CMK (cell line): ENCODE data around the gene SMG6.
"Not testable (repeated sequence)": the region's sequence is repeated elsewhere in the genome, so short reads cannot be mapped to it uniquely, and the experiment has no call there.

Experiments
- DNase-seq: peaks from one replicate; pipeline ENCODE4 v3.0.0-alpha.2; 2010; ENCODE audit warnings: low read depth

SMG6 gene

GRCh38 chr17:2304931-2305330 is 1.3 kb upstream of the SMG6 start:
- no peak for DNase-seq

DNA sequence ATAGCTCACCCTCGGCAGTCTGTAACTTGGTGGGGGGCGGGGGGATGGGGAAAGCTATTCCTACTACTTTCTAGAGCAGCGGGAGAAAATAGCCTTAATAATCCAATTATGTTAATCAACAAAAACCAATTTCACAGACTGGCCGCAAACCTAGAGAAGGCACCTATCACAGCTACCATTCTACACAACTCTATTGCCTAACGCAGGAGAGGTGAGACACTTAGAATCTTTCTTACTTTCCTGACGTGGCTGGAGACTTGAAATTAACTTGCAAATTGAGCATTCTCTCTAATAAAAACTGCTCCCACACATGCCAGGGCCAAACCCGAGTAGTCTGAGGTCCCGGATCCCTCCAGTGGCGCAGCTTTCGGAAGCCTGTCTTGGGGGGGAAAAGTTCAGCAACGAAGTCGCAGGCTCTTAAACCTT is 794 bp downstream of the SMG6 start:
- no peak for DNase-seq

DNA sequence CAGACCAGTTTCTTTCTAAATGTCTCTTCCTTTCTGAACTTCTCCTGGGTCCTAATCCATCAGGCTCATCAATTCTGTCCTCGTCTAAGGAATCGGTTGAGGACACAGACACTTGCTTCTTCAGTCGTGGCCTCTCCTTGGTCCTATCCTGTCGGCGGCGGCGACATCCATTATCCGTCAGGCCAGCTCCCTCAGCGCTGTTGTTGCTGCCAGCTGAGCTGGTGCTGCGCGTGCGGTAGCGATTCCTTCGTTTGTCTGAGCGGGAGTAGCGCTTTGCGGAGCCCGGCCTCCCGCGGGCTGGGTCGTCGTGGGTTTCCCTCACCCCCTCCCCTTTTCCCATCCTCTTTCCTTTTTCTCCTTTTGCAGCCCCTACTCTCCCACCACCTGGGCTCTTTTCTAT is 3.8 kb downstream of the SMG6 start:
- DNase-seq: no peak

DNA sequence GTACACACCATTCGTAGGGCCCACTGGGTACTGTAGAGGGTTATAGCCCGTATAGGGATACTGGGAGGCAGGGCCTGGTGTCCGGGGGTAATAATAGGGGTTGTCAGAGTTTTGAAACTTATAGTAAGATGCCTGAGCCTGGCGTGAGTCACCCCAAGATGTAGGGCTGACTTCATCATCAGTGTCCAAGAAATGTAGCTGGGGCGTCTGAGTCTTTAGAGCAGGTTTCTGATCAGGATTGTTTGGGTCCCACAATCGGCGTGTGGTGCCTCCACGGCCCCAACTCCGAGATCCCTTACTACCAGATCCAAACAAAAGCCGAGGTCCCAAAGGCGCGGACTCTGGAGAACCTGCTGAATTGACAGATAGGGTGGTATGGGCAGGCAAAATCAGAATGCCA is 4.4 kb downstream of the SMG6 start:
- no peak for DNase-seq

- no peak for DNase-seq
Measured at GRCh38 chr17:2297023-2297422, 6.6 kb downstream of the SMG6 start.

GRCh38 chr17:2295575-2295974 is 8.0 kb downstream of the SMG6 start:
- DNase-seq: no peak

DNA sequence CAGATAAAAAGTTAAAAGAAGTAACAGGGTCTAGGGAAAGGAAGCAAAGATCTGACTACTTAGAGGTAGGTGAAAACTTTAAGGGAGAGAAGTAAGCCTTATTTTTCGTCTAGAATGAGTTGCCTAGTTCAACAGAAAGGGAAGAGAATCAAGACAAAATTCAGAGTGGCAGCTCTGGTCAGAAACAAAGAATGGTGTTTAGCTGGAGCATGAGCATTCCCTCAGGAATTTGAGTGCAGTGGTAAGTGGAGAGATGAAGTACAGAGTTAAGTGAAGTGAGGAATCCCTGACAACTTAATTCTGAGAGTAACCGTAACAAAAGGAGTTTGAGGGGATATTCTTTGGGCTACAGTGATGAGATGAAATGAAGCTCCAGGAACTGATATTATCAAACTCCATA is 11.5 kb downstream of the SMG6 start:
- no peak for DNase-seq

- no peak for DNase-seq
Measured at GRCh38 chr17:2289878-2290478, 13.6 kb downstream of the SMG6 start.

- no peak for DNase-seq
Measured at GRCh38 chr17:2283302-2283701, 20.3 kb downstream of the SMG6 start.

GRCh38 chr17:2282297-2282873 is 21.2 kb downstream of the SMG6 start:
- DNase-seq: peak; percentile 45

- no peak for DNase-seq
Measured at GRCh38 chr17:2279707-2280106, 23.9 kb downstream of the SMG6 start.

DNA sequence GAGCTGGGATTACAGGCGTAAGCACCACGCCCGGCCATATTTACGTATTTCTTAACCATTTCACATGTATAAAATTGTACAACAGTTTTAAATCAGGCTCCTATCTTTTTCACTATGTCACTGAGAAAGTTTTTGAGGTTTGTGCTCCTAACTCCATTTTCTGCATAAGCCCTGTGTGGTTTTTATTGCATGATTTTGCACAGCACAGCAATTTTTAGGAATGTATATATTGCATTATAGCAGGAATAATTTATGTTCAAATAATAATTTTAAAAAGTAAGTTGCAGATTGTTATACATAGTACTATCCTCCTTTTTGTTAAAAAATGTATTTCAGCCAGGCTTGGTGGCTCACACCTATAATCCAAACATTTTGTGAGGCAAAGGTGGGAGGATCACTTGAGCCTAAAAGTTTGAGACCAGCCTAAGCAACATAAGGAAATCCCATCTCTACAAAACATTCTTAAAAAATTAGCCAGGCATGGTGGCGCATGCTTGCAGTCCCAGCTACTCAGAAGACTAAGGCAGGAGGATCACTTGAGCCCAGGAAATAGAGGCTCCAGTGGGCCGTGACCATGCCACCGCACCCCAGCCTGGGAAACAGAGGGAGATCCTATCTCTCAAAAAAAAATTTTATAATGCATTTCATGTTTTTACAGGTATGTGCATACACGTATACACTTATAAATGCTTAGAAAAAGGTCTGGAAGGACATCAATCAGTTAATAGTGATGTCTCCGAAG is 26.0 kb downstream of the SMG6 start:
- no peak for DNase-seq

DNA sequence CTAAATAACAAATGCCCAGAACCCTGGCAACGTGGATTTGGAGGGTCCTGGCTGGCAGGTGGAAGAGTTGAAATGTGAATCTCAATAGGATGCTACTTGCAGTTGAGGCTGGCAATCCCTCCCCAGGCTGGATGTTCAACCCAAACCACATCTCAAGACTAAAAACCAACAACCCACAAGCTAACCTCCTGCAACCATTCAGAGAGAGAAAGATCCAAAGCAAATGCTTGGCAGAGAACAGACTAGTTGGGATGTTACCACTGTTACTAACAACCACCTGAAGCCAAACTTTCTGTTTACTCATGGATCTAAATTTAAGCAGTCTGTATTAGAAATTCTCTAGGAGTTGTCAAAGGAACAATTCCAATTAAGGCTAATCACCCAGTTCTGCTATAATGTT is 27.9 kb downstream of the SMG6 start:
- DNase-seq: no peak

DNA sequence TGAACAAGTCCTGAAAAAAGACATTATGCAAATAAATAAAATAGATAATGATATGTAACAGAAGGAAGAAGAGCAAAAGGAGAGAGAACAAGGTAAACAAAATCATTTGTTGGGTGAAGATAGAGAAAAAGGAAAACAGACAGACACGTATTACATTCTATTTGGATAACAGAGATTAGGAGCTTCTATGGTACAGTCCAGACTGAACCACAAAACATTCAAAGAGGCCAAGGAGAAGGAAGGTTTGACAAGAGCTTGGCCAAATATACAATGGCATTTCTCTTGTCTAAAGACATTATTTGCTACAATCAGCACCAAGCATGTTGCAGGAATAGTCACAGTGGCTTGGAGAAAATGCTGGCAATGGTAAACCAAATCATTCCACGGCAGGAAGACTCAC is 29.2 kb downstream of the SMG6 start:
- no peak for DNase-seq

DNA sequence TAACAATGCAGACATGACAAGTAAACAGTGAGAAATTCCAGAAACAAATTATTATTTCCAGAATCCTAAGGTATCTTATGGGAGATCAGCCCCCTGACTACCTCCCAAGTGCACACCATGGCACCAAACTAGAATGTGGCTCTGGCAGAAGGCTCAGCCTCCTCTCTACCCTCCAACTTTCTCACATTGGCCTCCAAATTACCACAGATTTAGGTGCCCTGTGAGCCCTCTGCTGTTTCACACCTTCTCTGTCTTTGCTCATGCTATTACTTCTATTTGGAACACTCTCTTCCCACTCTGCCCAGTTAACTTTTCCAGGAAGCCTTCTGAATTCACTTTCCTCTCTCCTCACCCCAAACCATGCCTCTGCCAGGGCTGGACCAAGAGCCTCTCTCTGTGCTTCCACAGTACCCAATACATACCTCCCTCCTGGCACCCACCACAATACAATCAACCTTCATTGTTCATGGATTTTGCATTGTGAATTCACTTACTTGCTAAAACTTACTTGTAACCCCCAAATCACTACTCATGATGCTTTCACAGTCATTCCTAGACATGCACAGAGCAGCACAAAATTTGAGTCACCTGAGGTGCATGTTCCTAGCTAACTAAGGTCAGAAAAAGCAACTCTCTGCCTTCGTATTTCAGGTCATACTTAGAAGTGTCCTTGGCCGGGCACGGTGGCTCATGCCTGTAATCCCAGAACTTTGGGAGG is 31.4 kb downstream of the SMG6 start:
- no peak for DNase-seq

- no peak for DNase-seq
Measured at GRCh38 chr17:2267354-2267753, 36.2 kb downstream of the SMG6 start.

GRCh38 chr17:2266865-2267228 is 36.7 kb downstream of the SMG6 start:
- DNase-seq: no peak

DNA sequence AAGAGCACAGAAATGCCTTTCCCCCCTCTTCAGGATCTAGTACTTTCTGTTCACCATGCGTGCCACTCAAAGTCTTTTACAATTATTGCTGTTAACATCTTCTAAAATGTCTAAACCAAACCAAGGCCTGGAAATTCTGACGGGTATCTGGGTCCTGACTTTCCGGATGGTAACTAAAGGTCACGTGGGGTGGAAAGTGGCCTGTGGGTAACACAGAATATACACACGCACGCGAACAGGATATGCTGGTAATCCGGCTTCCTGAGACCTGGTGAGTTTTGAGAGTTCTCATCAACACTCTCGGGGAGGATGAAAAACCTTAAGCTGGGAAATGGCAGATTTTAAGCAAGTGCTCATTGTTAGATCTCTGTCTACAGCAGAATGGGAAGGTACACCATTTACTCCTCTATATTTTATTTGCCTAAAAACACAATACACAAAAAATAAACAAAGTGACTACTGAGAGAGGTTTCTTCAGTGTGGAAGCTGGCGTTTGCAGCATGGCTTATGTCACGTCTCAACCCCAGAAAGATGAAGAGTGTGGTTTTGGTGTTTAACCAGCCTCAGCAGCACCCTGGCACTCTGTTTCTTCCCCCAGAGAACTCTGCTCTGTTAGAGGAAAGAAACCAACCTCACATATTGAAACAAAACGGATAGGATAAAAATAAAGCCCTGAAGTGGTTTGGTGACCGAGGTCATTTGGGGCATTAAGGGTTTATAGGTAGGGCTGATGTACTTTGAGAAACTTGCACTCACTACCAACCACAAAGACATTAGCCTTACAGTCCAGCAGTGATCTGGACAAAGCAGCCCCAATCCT is 37.3 kb downstream of the SMG6 start:
- DNase-seq: no peak

- DNase-seq: not testable (repeated sequence)
Measured at GRCh38 chr17:2265166-2265565, 38.4 kb downstream of the SMG6 start.

GRCh38 chr17:2264067-2264860 is 39.3 kb downstream of the SMG6 start:
- no peak for DNase-seq
